ENCODE measurements around the gene ARL5A.

DNA sequence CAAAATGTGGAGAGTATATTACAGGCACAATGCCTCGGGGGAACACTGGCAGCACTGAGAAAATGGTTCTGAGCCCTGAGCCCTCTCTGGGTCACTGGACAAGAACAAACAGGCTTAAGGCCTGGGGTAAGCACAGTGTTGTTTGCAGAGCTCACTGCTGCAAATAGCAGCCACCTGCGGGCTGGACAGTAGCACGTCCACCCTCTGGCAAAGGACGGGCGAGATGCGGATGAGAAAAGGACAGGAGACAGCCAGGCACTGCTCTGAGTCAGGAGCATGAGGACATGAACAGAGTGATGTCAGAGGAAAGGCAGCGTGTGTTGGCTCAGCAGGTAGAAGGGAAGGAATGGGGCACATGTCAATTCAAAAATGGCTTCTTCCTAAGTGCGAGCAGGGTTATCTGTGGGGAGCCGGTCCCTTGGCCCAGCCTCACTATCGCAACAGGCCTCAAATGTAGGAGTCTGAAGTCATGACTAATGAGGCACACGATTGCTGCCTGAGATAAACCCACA lies 68.0 kb downstream of the ARL5A start:
- TF ChIP-seq, protein P1, sequence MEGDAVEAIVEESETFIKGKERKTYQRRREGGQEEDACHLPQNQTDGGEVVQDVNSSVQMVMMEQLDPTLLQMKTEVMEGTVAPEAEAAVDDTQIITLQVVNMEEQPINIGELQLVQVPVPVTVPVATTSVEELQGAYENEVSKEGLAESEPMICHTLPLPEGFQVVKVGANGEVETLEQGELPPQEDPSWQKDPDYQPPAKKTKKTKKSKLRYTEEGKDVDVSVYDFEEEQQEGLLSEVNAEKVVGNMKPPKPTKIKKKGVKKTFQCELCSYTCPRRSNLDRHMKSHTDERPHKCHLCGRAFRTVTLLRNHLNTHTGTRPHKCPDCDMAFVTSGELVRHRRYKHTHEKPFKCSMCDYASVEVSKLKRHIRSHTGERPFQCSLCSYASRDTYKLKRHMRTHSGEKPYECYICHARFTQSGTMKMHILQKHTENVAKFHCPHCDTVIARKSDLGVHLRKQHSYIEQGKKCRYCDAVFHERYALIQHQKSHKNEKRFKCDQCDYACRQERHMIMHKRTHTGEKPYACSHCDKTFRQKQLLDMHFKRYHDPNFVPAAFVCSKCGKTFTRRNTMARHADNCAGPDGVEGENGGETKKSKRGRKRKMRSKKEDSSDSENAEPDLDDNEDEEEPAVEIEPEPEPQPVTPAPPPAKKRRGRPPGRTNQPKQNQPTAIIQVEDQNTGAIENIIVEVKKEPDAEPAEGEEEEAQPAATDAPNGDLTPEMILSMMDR (IDR thresholded peaks at IDR 0.05): no peak
- no peak for TF ChIP-seq POLR2A (IDR thresholded peaks at IDR 0.05)
